ENCODE results near the gene WNT11. TPM values are rescaled to one million over a fixed set of nuclear protein-coding genes. Genes with fewer than 3 reads are reported as not detected.

Gene WNT11
- total RNA-seq, 2 donors from 2014 or later: 0.53 to 0.62 TPM

GRCh38 chr11:76164081-76164480 lies 42.2 kb downstream of the WNT11 start:
- no peaks in the 10 kb centered on the region for H3K4me1 ChIP-seq (ENCODE audit: control insufficient read depth, insufficient read depth, low read length)
- no peak for TF ChIP-seq CTCF (conservative IDR thresholded peaks at IDR 0.05)
- peaks cover 17% of the 10 kb centered on the region for H3K27me3 Mint-ChIP-seq (ENCODE audit: insufficient read depth)

GRCh38 chr11:76163289-76163880 lies 42.9 kb downstream of the WNT11 start:
- no peaks in the 10 kb centered on the region for H3K4me1 ChIP-seq (ENCODE audit: control insufficient read depth, insufficient read depth, low read length)
- Mint-ChIP-seq H3K27ac (no peak overlapping the region), H3K9me3 (no peaks in the 10 kb centered on the region), H3K4me3 (no peak overlapping the region), H3K36me3 (ENCODE audit: low read depth) (no peaks in the 10 kb centered on the region), H3K4me1 (peaks cover 2% of the 10 kb centered on the region), H3K27me3 (ENCODE audit: insufficient read depth) (peaks cover 23% of the 10 kb centered on the region)
- H3K27ac ChIP-seq (ENCODE audit: low read depth, low read length): no peak overlapping the region
- no peaks in the 10 kb centered on the region for H3K9me3 ChIP-seq (ENCODE audit: control insufficient read depth, low read length)
- H3K9ac ChIP-seq (ENCODE audit: extremely low read depth, low read length, poor library complexity, severe bottlenecking): no peak overlapping the region
- TF ChIP-seq CTCF (conservative IDR thresholded peaks at IDR 0.05): no peak
- H3K36me3 ChIP-seq (ENCODE audit: control insufficient read depth, insufficient read depth, low read length): no peaks in the 10 kb centered on the region
- H3K4me3 ChIP-seq (ENCODE audit: low read length): no peak overlapping the region
- H3K27me3 ChIP-seq (ENCODE audit: control insufficient read depth, insufficient read depth, low read length, poor library complexity, severe bottlenecking): no peaks in the 10 kb centered on the region
- 92 to 96% methylated on average over 8 to 11 of the region's 11 CpGs for WGBS, 2 experiments (ENCODE audit: insufficient coverage in 1 of 2, insufficient read length in 1 of 2)
- DNase-seq: no peak

More at GRCh38 chr11:76164081-76164480, 42.2 kb downstream of the WNT11 start:
- 86 to 98% methylated on average over 7 to 13 of the region's 13 CpGs for WGBS, 2 experiments (ENCODE audit: insufficient coverage in 1 of 2, insufficient read length in 1 of 2)
- Histone ChIP-seq H3K27ac (ENCODE audit: low read depth, low read length) (no peak overlapping the region), H3K27me3 (ENCODE audit: control insufficient read depth, insufficient read depth, low read length, poor library complexity, severe bottlenecking) (no peaks in the 10 kb centered on the region), H3K9ac (ENCODE audit: extremely low read depth, low read length, poor library complexity, severe bottlenecking) (no peak overlapping the region), H3K4me3 (ENCODE audit: low read length) (no peak overlapping the region), H3K9me3 (ENCODE audit: control insufficient read depth, low read length) (no peaks in the 10 kb centered on the region), H3K36me3 (ENCODE audit: control insufficient read depth, insufficient read depth, low read length) (no peaks in the 10 kb centered on the region)
- no peak overlapping the region for H3K4me3 Mint-ChIP-seq
- no peak overlapping the region for H3K27ac Mint-ChIP-seq
- no peaks in the 10 kb centered on the region for H3K36me3 Mint-ChIP-seq (ENCODE audit: low read depth)
- H3K4me1 Mint-ChIP-seq: peaks cover 2% of the 10 kb centered on the region
- no peaks in the 10 kb centered on the region for H3K9me3 Mint-ChIP-seq
- no peak for DNase-seq

DNA sequence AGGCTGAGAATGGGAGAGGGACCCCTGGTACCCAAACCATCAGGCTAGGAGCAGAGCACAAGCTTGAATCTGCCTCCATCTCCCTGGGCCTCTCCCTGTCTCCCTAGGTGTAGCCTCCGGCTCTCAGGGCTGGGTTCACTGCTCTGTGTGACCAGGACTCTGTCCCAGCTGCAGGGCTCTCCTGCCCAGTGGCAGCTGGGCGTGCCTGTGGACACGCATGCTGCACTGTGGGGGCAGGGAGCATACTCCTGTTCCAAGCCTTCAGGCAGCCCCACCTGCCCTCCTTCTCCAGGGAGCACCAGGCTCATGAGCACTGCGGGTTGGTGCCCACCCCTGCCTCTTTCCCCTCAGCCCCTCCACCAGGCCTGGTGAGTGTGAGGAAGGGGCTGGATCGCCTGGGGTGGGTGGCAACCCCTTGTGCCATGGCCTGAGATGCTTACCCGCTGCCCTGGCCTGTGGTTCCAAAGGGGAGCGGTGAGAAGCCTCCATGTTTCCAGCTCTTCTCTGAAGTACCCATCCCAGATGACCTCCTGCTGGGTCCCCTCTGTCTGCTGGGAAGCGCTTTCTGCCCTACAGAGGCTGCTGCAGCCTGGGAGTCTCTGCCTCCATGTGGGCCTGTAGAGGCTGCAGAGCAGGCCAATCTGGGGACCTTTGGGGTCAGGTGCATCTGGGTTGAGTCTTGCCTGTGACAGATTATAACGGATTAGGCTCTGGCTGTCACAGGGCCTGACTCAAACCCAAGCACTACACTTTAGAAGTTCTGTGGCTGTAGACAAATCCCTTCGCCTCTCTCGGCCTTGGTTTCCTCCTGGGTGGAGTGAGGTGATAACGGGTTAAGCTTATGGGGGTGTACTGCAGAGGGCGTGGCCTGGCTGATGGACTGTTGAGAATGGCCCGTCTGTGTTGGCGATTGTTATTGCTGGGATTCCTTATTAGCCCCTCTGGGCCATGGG lies 43.7 kb downstream of the WNT11 start:
- Histone ChIP-seq H3K9me3 (ENCODE audit: control insufficient read depth, low read length) (no peaks in the 10 kb centered on the region), H3K36me3 (ENCODE audit: control insufficient read depth, insufficient read depth, low read length) (no peaks in the 10 kb centered on the region), H3K27ac (ENCODE audit: low read depth, low read length) (no peak overlapping the region), H3K9ac (ENCODE audit: extremely low read depth, low read length, poor library complexity, severe bottlenecking) (no peak overlapping the region), H3K4me1 (ENCODE audit: control insufficient read depth, insufficient read depth, low read length) (no peaks in the 10 kb centered on the region), H3K4me3 (ENCODE audit: low read length) (no peak overlapping the region), H3K27me3 (ENCODE audit: control insufficient read depth, insufficient read depth, low read length, poor library complexity, severe bottlenecking) (no peaks in the 10 kb centered on the region)
- Mint-ChIP-seq H3K27ac (no peak overlapping the region), H3K36me3 (ENCODE audit: low read depth) (no peaks in the 10 kb centered on the region), H3K27me3 (ENCODE audit: insufficient read depth) (peaks cover 26% of the 10 kb centered on the region), H3K4me1 (peaks cover 2% of the 10 kb centered on the region), H3K4me3 (no peak overlapping the region), H3K9me3 (no peaks in the 10 kb centered on the region)
- 89 to 92% methylated on average over 11 to 15 of the region's 15 CpGs for WGBS, 2 experiments (ENCODE audit: insufficient coverage in 1 of 2, insufficient read length in 1 of 2)
- DNase-seq: no peak
- TF ChIP-seq CTCF (conservative IDR thresholded peaks at IDR 0.05): no peak

All from endodermal cell (in vitro differentiated cells).